Adipocyte (in vitro differentiated cells): ENCODE measurements around the gene PPM1N.

Experiments used
- DNase-seq: peaks from one replicate; pipeline ENCODE4 v3.0.0-alpha.2; 2015; ENCODE audit warnings: low read depth
- H3K27me3 ChIP-seq: replicated peaks from 2 replicates; pipeline ENCODE4 v1.7.0; 2013; ENCODE audit warnings: mild to moderate bottlenecking, low read length, moderate library complexity; ENCODE audit not compliant: control insufficient read depth, insufficient read depth
- H3K36me3 ChIP-seq: 2 replicates; pipeline ENCODE4 v1.7.0; 2013; ENCODE audit warnings: low read length, mild to moderate bottlenecking, moderate library complexity; ENCODE audit not compliant: control insufficient read depth, insufficient read depth, severe bottlenecking
- H3K4me1 ChIP-seq: 2 replicates; pipeline ENCODE4 v1.7.0; 2013; ENCODE audit warnings: mild to moderate bottlenecking, low read length, moderate library complexity; ENCODE audit not compliant: control insufficient read depth, insufficient read depth
- H3K4me3 ChIP-seq: 2 replicates; pipeline ENCODE4 v1.7.0; 2013; ENCODE audit warnings: mild to moderate bottlenecking, low read length, moderate library complexity
- H3K9ac ChIP-seq: 2 replicates; pipeline ENCODE4 v1.7.0; 2013; ENCODE audit warnings: mild to moderate bottlenecking, low read length, moderate library complexity
- H3K9me3 ChIP-seq: 2 replicates; pipeline ENCODE4 v1.7.0; 2013; ENCODE audit warnings: mild to moderate bottlenecking, low read length, moderate library complexity; ENCODE audit not compliant: control insufficient read depth

PPM1N gene

DNA sequence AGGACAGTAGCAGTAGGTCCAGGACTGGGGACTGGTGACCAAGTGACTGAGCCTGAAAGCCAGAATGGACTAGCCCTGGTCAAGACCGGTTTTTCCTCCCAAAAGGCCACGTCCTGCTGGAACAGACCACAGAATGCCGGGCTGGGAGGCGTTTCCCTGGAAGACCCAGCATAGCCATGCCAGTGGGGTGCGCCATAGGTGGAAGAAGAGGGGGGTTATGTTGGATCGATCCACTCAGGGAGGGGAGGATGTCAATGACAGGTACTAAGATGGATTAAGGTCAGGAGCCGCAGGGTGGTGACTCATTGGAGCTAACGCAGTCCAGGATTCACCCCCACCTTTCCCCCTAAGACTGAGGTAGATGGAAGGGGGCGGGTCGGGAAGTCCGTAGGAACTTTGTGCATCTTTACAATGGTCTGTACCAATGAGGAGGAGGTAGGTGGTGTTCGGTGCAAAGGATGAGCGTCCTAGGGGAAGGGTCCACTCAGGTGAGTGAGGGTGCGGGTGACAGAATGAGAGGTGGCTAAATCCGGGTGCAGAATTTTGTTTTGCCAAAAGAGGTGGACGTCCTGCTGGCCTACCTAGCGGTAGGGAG is 30.0 kb downstream of the PPM1N start:
- Histone ChIP-seq H3K9me3 (no peaks in the 10 kb centered on the region), H3K9ac (no peak overlapping the region), H3K36me3 (peaks cover 31% of the 10 kb centered on the region), H3K4me3 (no peak overlapping the region), H3K4me1 (no peaks in the 10 kb centered on the region), H3K27me3 (no peaks in the 10 kb centered on the region)
- DNase-seq, result no peak

DNA sequence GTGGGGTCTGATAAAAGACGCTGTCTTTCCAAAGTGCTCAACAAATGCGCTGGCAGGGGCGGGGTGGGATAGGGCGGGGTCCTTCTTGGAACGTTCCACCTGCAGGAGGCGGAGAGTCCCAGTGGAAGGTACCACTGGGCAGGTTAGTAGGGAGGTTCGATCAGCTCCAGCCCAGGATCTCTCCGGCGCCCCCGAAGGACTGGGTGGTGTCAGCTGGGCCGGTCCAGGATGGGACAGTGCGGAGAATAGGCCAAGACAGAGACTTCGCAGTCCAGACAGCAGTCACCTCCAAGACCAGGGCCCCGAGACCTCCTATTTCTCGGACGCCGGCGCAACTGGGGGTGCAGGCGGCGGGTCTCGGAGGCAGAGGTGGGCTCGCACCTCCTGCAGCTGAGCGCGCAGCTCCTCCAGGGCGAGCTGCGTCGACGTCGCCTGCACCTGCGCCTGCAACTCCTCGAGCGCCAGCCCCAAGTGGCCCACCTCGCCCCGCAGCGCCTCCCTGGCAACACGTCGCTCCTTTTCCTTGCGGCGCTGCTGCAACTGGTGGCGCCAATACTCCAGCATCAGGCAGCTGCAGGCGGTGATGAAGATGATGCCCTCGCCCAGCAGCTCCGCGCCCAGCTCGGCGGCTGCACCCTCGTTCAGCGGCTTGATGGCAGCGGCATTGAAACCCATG is 30.6 kb downstream of the PPM1N start:
- no peak for DNase-seq
- no peaks in the 10 kb centered on the region for H3K27me3 ChIP-seq
- H3K36me3 ChIP-seq, result peaks cover 29% of the 10 kb centered on the region
- H3K9me3 ChIP-seq, result no peaks in the 10 kb centered on the region
- no peak overlapping the region for H3K9ac ChIP-seq
- no peaks in the 10 kb centered on the region for H3K4me1 ChIP-seq
- no peak overlapping the region for H3K4me3 ChIP-seq

DNA sequence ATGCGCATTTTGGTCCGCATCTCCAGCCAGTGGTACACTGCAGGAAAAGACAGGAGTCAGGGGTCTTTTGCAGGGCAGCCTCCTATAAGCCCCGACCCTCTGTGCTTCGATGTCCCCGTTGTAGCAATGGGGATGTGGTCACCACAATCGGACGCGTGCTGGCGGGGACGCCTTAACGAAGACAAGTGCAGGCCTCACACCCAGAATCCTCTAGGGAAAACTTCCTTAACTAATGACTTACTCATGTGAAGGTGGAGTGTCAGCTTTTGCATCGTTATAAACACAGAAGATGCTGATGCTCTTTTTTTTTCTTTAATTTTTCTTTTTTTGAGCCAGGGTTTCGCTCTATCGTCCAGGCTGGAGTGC is 31.2 kb downstream of the PPM1N start:
- no peak for DNase-seq
- H3K4me3 ChIP-seq, result no peak overlapping the region
- H3K4me1 ChIP-seq, result no peaks in the 10 kb centered on the region
- H3K27me3 ChIP-seq, result no peaks in the 10 kb centered on the region
- peaks cover 24% of the 10 kb centered on the region for H3K36me3 ChIP-seq
- no peaks in the 10 kb centered on the region for H3K9me3 ChIP-seq
- no peak overlapping the region for H3K9ac ChIP-seq

DNA sequence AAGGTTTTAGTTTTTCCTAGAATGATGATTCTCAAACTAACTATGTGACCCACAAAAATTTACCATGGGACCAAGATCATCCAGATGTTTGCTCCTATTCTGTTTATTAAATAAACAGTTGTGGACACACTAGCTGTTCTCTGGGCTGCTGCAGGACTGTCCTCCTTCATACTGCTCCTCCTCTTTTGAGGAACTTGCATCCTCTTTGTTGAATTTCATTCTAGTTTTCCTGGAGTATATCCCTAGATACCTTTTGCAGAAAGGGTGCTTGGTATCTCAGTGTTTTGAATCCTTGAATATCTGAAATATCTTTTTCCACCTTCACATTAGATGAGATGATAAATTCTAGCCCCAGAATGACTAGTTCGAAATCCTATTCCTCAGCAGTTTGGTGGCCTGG is 33.1 kb downstream of the PPM1N start:
- DNase-seq, result no peak
- no peaks in the 10 kb centered on the region for H3K9me3 ChIP-seq
- H3K4me1 ChIP-seq, result no peaks in the 10 kb centered on the region
- H3K9ac ChIP-seq, result no peak overlapping the region
- H3K4me3 ChIP-seq, result no peak overlapping the region
- no peaks in the 10 kb centered on the region for H3K27me3 ChIP-seq
- peaks cover 11% of the 10 kb centered on the region for H3K36me3 ChIP-seq

DNA sequence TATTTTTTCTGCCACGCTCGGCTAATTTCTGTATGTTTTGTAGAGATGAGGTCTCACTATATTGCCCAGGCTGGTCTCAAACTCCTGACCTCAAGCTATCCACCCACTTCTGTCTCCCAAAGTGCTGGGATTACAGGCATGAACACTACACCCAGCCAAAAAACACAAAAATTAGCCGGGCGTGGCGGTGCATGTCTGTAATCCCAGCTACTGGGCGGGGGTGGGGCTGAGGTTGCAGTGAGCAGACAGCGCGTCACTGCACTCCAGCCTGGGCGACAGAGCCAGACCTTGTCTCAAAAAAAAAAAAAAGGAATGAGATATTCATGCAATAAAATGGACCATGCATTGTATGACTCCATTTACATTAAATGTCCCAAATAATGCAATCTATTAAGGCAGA is 41.2 kb downstream of the PPM1N start:
- peaks cover 16% of the 10 kb centered on the region for H3K4me1 ChIP-seq
- no peaks in the 10 kb centered on the region for H3K9me3 ChIP-seq
- no peaks in the 10 kb centered on the region for H3K27me3 ChIP-seq
- no peaks in the 10 kb centered on the region for H3K36me3 ChIP-seq
- H3K4me3 ChIP-seq, result no peak overlapping the region
- DNase-seq, result no peak
- no peak overlapping the region for H3K9ac ChIP-seq

DNA sequence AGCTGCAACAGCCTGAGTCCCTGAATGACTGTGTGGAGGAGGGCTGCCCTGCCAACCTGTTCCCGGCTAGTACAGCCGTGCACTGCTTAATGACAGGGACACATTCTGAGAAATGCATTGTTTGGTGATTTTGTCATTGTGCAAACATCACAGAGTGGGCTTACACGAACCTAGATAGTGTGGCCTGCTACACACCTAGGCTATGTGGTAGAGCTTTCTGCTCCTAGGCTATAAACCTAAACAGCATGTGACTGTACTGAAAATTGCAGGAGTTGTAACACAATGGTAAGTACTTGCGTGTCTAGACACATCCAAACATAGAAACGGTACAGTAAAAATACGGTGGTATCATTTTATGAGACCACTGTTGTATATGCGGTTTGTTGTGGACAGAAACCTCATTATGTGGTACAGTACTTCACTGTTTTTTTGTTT is 44.0 kb downstream of the PPM1N start:
- Histone ChIP-seq H3K9me3 (no peaks in the 10 kb centered on the region), H3K4me3 (no peak overlapping the region), H3K4me1 (peaks cover 16% of the 10 kb centered on the region), H3K36me3 (no peaks in the 10 kb centered on the region), H3K9ac (no peak overlapping the region), H3K27me3 (no peaks in the 10 kb centered on the region)
- DNase-seq, result no peak

DNA sequence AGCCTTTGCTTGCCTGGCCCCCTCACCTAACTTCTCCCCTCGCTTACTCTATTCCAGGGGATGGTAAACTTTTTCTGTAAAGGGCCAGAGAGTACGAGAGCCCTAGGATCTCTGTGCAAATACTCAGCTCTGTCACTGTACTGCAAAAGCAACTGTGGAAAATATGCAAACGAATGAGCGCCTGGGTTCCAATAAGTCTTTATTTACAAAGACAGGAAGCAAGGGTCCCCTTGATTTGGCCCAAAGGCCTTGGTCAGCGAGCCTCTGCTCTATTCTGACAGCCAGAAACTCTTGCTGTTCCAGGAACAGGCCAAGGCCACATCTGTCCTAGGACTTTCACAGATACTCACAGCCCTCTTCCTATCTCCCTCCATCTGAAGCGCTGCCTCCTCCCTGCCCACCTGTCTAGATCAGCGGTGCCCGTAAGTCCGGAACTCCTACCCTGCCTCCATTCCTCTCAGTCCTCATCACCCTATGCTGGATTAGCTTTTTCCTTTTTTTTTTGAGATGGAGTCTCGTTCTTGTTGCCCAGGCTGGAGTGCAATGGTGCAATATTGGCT is 49.0 kb downstream of the PPM1N start:
- DNase-seq, result no peak

DNA sequence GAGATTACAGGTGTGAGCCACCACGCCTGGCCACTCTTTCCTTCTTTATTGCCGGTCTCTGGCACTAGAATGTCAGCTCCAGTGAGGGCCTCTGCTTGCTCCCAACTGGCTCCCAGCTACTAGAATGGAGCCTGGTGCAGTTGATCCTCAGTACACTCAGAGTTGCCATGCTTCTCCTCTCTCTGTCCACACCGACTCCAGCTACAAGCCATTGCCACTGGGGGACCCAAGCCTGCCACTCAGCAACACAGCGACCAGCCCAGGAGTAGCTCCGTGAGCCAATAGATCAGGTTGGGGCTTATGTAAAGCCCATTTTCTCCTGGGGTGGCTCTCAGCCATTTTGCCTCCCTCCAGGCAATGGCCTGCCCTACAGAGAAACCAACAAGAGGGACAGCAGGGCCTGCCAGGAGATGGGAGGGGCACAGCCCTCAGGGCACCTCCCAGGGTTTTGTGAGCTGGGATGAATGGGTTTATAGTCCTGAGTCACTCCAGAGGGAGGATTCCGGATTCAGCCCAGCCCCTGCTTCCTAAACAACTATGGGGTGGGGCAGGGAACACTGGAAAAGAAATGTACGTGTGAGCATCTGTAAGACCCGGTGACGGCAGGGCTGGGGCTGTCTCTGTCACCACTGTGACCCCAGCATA is 49.8 kb downstream of the PPM1N start:
- no peaks in the 10 kb centered on the region for H3K27me3 ChIP-seq

More for the DNA sequence above, 49.0 kb downstream of the PPM1N start:
- H3K27me3 ChIP-seq, result no peaks in the 10 kb centered on the region
- H3K9me3 ChIP-seq, result no peaks in the 10 kb centered on the region
- H3K4me3 ChIP-seq, result no peak overlapping the region
- H3K4me1 ChIP-seq, result peaks cover 15% of the 10 kb centered on the region
- no peak overlapping the region for H3K9ac ChIP-seq
- no peaks in the 10 kb centered on the region for H3K36me3 ChIP-seq

More for the DNA sequence above, 49.8 kb downstream of the PPM1N start:
- Histone ChIP-seq H3K4me1 (peaks cover 15% of the 10 kb centered on the region), H3K9ac (no peak overlapping the region), H3K4me3 (no peak overlapping the region), H3K36me3 (no peaks in the 10 kb centered on the region), H3K9me3 (no peaks in the 10 kb centered on the region)
- peak; percentile 42 for DNase-seq
